Measurements from ENCODE around the gene CHRNA9. TPM values are rescaled to one million over a fixed set of nuclear protein-coding genes. Genes with fewer than 3 reads are reported as not detected.

The CHRNA9 gene
- total and polyA plus RNA-seq, 2 donors (not counting 1 experiment from before 2014, with no cell fraction given): 0.07 TPM; not detected in 1

DNA sequence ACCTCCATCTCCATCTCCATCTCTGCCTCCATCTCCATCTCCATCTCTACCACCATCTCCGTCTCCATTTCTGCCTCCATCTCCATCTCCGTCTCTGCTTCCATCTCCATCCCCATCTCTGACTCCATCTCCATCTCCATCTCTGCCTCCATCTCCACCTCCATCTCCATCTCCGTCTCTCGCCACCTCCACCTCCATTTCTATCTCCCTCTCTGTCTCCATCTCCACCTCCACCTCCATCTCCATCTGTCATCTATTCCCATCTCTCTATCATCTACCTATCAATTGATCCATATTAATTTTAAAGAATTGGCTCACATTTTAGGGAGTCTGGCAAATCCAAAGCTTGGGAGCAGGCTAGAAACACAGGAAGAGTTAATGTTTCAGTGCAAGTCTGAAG, 39.6 kb upstream of the CHRNA9 start:
- Histone ChIP-seq H3K4me2 (replicated peaks; ENCODE audit: low read depth, low read length, poor library complexity, severe bottlenecking) (no peak overlapping the region), H2AFZ (ENCODE audit: insufficient read depth, low read depth, low read length, poor library complexity, severe bottlenecking) (no peak overlapping the region), H3K27me3 (replicated peaks in 1 of 4; ENCODE audit: control extremely low read depth in 1 of 4, control insufficient read depth in 3 of 4, insufficient read depth in 4 of 4, low read length in 3 of 4) (no peaks in the 10 kb centered on the region), H3K9ac (ENCODE audit: low read length) (no peak overlapping the region), H3K27ac (ENCODE audit: low read length in 2 of 2) (peak overlapping the region in 1 of 2 donors; percentile 53), H3K79me2 (ENCODE audit: control insufficient read depth, insufficient read depth, low read length) (peaks cover 59% of the 10 kb centered on the region), H3K4me3 (ENCODE audit: control extremely low read depth in 1 of 5, extremely low read depth in 1 of 5, insufficient read depth in 1 of 5, low read depth in 2 of 5, low read length in 4 of 5) (no peak overlapping the region), H4K20me1 (ENCODE audit: control insufficient read depth, insufficient read depth, low read length, poor library complexity, severe bottlenecking) (no peaks in the 10 kb centered on the region), H3K9me3 (ENCODE audit: control extremely low read depth in 1 of 3, control insufficient read depth in 2 of 3, insufficient read depth in 1 of 3, low read length in 2 of 3) (peaks cover 0 to 16% (median 0%) of the 10 kb centered on the region in 3 donors), H3K36me3 (replicated peaks in 1 of 2; ENCODE audit: control extremely low read depth in 1 of 2, control insufficient read depth in 1 of 2, extremely low read depth in 1 of 2, insufficient read depth in 2 of 2, low read length in 1 of 2) (no peaks in the 10 kb centered on the region), H3K4me1 (ENCODE audit: control insufficient read depth in 2 of 2, insufficient read depth in 2 of 2, low read length in 2 of 2) (peaks cover 61 to 67% of the 10 kb centered on the region in 2 donors)
- H3K4me1 Mint-ChIP-seq: peaks cover 58% of the 10 kb centered on the region
- intact Hi-C loops (cut with micrococcal nuclease): no loop called here
- H3K27ac Mint-ChIP-seq: no peak overlapping the region
- POLR2A ChIA-PET: no interaction called here
- no peak for TF ChIP-seq EZH2 (IDR thresholded peaks at IDR 0.05; ENCODE audit: borderline replicate concordance, insufficient read depth, low read depth, low read length, poor library complexity, severe bottlenecking)
- TF ChIP-seq, protein P1, sequence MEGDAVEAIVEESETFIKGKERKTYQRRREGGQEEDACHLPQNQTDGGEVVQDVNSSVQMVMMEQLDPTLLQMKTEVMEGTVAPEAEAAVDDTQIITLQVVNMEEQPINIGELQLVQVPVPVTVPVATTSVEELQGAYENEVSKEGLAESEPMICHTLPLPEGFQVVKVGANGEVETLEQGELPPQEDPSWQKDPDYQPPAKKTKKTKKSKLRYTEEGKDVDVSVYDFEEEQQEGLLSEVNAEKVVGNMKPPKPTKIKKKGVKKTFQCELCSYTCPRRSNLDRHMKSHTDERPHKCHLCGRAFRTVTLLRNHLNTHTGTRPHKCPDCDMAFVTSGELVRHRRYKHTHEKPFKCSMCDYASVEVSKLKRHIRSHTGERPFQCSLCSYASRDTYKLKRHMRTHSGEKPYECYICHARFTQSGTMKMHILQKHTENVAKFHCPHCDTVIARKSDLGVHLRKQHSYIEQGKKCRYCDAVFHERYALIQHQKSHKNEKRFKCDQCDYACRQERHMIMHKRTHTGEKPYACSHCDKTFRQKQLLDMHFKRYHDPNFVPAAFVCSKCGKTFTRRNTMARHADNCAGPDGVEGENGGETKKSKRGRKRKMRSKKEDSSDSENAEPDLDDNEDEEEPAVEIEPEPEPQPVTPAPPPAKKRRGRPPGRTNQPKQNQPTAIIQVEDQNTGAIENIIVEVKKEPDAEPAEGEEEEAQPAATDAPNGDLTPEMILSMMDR (IDR thresholded peaks at IDR 0.05): peak; percentile 3
- H3K27me3 Mint-ChIP-seq: no peaks in the 10 kb centered on the region
- 100% methylated on average over 4 of the region's 4 CpGs for WGBS (ENCODE audit: insufficient coverage)
- ATAC-seq (ENCODE audit: low read depth) (no peak), DNase-seq (no peak)
- CTCF ChIA-PET: interaction anchor here (1.0 kb wide), 1 partner anchor 12 kb away, joined by 4 read pairs; no protein-coding TSS in a partner anchor
- H3K9me3 Mint-ChIP-seq (ENCODE audit: insufficient read depth): no peaks in the 10 kb centered on the region
- no peak overlapping the region for H3K4me3 Mint-ChIP-seq

- no peaks in the 10 kb centered on the region for H3K9me3 Mint-ChIP-seq (ENCODE audit: insufficient read depth)
- H3K27me3 Mint-ChIP-seq: no peaks in the 10 kb centered on the region
- H3K27me3 ChIP-seq (replicated peaks in 1 of 4; ENCODE audit: control extremely low read depth in 1 of 4, control insufficient read depth in 3 of 4, insufficient read depth in 4 of 4, low read length in 3 of 4): no peaks in the 10 kb centered on the region
- POLR2A ChIA-PET: interaction anchor here (0.7 to 1.2 kb wide), 3 partner anchors 9 to 41 kb away, joined by 3 to 5 read pairs (median 4); no protein-coding TSS in a partner anchor
- no peak overlapping the region for H3K4me3 Mint-ChIP-seq
- intact Hi-C loops (cut with micrococcal nuclease): no loop called here
- DNase-seq (no peak), ATAC-seq (ENCODE audit: low read depth) (no peak)
- H3K27ac Mint-ChIP-seq: no peak overlapping the region
- no peak for TF ChIP-seq EZH2 (IDR thresholded peaks at IDR 0.05; ENCODE audit: borderline replicate concordance, insufficient read depth, low read depth, low read length, poor library complexity, severe bottlenecking)
- TF ChIP-seq, protein P1 (IDR thresholded peaks at IDR 0.05): no peak
- no peaks in the 10 kb centered on the region for H4K20me1 ChIP-seq (ENCODE audit: control insufficient read depth, insufficient read depth, low read length, poor library complexity, severe bottlenecking)
- peak overlapping the region; percentile 40 to 90 for H3K27ac ChIP-seq (ENCODE audit: low read length in 2 of 2)
- H3K36me3 ChIP-seq (replicated peaks in 1 of 2; ENCODE audit: control extremely low read depth in 1 of 2, control insufficient read depth in 1 of 2, extremely low read depth in 1 of 2, insufficient read depth in 2 of 2, low read length in 1 of 2): no peaks in the 10 kb centered on the region
- no peak overlapping the region for H3K9ac ChIP-seq (ENCODE audit: low read length)
- H2AFZ ChIP-seq (ENCODE audit: insufficient read depth, low read depth, low read length, poor library complexity, severe bottlenecking): no peak overlapping the region
- CTCF ChIA-PET: interaction anchor here (1.1 to 1.7 kb wide), 5 partner anchors 10 to 100 kb away, joined by 3 to 7 read pairs (median 3); no protein-coding TSS in a partner anchor
- H3K9me3 ChIP-seq (ENCODE audit: control extremely low read depth in 1 of 3, control insufficient read depth in 2 of 3, insufficient read depth in 1 of 3, low read length in 2 of 3): peaks cover 0 to 18% (median 0%) of the 10 kb centered on the region in 3 donors
- H3K4me1 ChIP-seq (ENCODE audit: control insufficient read depth in 2 of 2, insufficient read depth in 2 of 2, low read length in 2 of 2): peaks cover 69 to 73% of the 10 kb centered on the region in 2 donors
- H3K4me2 ChIP-seq (replicated peaks; ENCODE audit: low read depth, low read length, poor library complexity, severe bottlenecking): peak overlapping the region; percentile 36
- H3K79me2 ChIP-seq (ENCODE audit: control insufficient read depth, insufficient read depth, low read length): peaks cover 50% of the 10 kb centered on the region
- peaks cover 60% of the 10 kb centered on the region for H3K4me1 Mint-ChIP-seq
- 63% methylated on average over 4 of the region's 6 CpGs for WGBS (ENCODE audit: insufficient coverage)
- no peak overlapping the region for H3K4me3 ChIP-seq (ENCODE audit: control extremely low read depth in 1 of 5, extremely low read depth in 1 of 5, insufficient read depth in 1 of 5, low read depth in 2 of 5, low read length in 4 of 5)
Observed at GRCh38 chr4:40299126-40299525, 36.0 kb upstream of the CHRNA9 start.
